Measurements from ENCODE around the gene CRYBA1.
A peak's percentile ranks its signal among the peaks of the same experiment; 100 is the strongest.
"Not testable (repeated sequence)": the region's sequence is repeated elsewhere in the genome, so short reads cannot be mapped to it uniquely, and the experiment has no call there.

CRYBA1 gene, protein sequence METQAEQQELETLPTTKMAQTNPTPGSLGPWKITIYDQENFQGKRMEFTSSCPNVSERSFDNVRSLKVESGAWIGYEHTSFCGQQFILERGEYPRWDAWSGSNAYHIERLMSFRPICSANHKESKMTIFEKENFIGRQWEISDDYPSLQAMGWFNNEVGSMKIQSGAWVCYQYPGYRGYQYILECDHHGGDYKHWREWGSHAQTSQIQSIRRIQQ

DNA sequence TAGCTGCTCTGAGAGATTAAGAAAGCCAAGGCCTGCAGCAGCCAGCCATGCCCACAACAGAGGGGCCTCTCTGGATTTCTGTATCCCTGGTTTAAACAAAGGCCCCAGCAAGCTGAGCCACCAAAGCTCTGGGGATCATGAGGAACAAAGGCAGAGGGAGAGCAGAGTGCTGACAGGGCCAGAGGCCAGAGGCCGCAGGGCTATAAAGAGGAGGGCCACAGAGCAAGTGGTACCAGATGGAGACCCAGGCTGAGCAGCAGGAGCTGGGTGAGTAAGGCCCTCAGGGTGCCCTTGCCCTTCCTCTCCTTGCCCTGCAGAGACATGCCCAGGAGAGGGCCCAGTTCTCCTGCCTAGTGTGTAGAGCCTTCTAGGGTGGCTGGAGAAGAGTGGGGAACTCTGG, at the start of gene CRYBA1:
TSS of gene CRYBA1 (plus strand) at position 232 of the 400 bp plus-strand sequence. CDS start at position 237, 5 bp downstream.
- peak; percentile 23 for DNase-seq

DNA sequence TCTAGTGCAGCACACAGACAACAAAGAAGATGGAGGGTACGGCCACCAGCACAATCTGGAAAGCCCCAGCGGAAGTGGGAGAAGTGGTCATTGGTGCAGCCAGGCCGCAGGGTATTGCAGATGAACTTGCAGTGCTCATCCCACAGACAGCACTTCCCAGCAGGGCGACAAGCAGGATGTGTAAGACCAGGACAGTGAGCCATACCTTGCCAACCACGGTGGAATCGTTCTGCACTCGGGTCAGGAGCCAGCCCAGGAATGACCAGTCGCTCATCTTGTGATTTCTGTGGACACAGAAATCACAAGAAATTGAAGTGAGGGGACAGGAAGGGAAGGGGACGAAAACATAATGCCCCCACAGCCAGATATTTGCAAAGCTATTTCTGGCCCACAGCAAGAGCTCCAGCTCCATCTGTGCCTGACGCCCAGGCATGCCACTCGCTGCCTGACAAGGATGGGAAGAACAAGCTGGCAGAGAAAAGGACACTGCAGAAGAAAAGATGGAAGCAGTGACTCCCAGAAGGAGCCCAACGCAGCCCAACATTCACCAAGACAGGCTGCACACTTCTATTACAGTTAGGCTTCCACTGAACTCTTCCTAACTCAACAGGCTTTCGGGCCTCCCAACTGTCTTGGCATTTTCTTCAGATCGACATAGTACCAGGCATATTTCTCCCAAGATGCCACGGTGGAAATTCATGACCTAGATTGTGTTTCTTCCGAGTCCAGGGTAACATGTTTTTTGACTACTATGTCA, 49.0 kb upstream of the CRYBA1 start:
- DNase-seq, result no peak

DNA sequence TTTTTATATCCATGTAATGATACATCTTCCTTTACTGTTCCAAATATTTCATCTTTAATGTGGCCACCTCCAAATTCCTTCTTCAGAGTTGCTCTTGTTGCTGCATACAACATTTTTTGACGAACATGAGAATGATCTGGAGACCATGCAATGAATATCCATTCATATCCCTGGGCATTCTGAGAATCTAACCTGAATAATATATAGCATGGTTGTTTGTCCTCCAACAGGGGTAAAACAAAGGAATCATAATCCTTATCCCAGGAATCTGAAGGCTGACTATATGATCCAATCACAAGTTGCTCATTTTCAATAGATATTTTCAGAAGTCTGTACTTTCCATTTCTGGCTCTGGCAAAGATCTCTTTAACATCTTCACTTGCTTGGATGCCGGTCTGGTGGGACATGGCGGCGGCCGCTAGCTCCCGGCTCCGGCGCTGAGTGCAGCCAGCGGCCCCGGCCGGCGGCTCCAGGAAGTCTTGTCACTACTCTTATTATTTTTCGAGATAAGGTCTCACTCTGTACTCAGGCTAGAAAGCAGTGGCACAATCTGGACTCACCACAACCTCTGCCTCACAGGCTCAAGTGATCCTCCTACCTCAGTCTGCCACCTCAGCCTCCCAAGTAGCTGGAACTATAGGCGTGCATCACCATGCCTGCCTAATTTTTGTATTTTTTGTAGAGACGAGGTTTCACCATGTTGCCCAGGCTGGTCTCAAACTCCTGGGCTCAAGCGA, 42.4 kb upstream of the CRYBA1 start:
- DNase-seq, result not testable (repeated sequence)

GRCh38 chr17:29205047-29205446, 41.6 kb upstream of the CRYBA1 start:
- DNase-seq, result no peak

DNA sequence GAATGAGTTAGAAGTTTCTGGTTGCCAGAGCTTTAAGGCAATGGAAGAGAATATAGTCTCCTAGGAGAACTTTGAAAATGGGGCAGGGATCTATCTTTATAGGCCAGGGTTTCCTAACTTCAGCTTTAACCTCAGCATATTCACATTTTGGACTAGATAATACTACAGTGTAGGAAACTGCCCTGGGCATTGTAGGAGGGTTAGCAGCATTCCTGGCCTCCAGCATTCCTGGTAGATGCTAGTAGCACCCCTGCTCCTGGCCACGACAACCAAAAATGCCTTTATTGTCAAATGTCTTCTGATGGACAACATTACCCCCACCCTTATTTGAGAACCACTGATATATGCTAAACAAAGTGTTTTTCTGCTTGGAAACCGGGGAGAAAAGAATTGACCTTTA, 38.7 kb upstream of the CRYBA1 start:
- DNase-seq, result no peak

- DNase-seq, result no peak
Observed at GRCh38 chr17:29209073-29209472, 37.6 kb upstream of the CRYBA1 start.

DNA sequence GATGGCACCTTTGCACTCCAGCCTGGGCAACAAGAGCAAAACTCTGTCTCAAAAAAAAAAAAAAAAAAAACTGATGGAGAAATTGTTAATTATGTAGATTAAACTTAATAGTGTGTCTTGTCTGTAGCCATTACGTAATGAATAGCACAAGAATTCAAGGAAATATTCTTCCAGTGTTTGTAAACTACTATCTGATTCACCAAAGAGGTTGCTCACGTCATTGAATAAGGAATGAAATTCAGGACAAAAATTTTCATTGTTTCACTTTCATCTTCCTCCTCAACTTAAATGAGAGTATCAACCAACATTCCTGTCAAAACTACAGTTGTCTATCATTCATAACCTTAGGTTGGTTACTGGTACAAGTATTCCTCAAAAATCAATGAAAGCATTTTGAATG, 35.8 kb upstream of the CRYBA1 start:
- peak; percentile 57 for DNase-seq

DNA sequence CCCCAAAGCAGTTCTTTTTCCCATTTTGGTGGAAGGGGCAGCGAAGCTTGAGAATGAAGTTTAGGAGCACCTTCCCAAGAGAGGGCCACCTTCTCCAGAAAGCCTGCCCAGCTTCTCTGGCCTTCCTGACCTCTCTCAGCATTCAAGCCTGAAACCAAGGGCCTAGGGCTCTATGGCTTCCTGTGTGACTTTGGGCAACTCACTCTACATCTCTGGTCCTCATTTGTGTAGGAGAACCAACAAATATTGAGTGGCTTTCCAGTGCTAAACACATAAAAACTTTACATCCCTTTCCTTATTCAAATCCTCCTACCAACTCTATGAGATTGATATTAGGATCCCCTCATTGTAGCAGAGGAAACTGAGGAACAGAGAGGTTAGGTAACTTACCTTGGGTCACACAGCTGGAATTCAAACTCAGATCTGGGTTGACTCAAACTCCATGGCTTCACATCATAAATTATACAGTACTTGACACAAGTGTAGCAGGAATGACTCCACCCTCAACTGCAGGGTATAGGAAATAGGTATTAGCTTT, 34.5 kb upstream of the CRYBA1 start:
- DNase-seq, result no peak

- peak; percentile 22 for DNase-seq
Observed at GRCh38 chr17:29212681-29213121, 34.0 kb upstream of the CRYBA1 start.

DNA sequence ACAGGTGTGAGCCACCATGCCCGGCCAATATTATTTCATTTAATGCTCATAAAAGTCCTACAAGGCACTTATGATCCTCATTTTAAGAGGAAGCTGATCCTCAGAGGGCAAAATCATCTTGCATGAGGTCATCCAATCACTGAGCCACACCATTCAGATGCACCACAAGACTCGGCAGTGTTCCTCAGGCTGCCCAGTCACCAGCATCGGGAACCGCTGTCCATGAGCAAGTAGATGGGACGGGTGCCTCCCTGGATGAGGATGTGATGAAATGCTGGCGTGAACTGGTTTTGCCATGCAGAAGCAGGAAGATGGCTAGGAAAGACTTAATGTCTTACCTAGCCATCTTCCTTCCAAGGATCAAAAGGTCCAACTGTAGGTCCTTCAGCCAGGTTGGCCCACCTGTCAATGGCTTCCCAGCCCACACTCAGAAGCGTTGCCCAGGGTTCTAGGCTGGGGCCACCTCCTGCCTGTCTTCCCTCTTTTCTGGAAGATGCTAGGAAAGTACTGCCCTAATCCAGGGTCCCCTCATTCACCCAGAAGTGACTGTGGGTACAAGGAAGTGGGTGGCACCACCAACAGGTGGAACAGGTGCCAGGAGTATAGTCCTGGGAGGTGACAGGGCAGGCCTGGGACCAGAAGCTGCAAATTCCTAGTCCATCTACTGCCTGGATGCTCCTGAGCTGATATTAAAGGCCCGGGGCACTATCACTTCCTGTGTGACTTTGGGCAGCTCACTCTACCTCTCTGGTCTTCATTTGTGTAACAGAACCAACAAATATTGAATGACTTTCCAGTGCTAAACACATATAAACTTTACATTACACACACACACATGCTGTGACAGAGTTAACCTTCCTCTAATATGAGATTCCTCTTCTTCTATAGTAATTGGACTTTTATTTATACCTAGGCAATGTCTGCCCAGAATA, 32.2 kb upstream of the CRYBA1 start:
- DNase-seq, result no peak

DNA sequence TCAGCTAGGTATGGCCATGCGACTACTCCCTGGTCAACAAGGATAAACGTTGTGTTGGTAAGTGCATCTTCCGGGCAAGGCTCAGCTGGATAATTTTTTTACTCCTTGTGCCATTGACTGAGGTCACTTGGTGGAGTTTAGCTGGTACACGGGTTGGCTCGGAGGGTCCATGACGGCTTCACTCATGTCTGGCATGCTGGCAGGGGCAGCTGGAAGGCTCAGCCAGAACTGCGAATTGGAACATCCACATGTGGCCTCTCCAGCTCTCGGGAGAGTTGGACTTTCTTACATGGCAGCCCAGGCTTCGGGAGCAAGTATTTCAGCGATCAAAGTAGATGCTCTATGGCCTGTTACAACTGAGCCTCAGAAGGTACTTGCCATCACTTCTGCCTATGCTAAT, 31.5 kb upstream of the CRYBA1 start:
- DNase-seq, result no peak

DNA sequence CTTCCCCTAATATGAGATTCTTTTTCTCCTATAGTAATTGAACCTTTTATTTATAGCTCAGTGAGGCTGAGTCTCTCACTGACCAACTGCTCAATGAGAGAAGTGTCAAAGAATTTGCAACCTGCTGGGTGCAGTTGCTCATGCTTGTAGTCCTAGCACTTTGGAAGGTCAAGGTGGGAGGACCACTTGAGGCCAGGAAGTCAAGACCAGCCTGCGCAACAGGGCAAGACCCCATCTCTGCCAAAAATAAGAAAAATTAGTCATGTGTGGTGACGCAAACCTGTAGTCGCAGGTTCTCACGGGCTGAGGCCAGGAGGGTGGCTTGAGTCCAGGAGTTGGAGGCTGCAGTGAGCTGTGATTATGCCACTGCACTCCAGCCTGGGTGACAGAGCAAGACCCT, 30.9 kb upstream of the CRYBA1 start:
- peak; percentile 39 for DNase-seq

- DNase-seq, result no peak
Observed at GRCh38 chr17:29216181-29216580, 30.5 kb upstream of the CRYBA1 start.

GRCh38 chr17:29216856-29217255, 29.8 kb upstream of the CRYBA1 start:
- DNase-seq, result no peak

DNA sequence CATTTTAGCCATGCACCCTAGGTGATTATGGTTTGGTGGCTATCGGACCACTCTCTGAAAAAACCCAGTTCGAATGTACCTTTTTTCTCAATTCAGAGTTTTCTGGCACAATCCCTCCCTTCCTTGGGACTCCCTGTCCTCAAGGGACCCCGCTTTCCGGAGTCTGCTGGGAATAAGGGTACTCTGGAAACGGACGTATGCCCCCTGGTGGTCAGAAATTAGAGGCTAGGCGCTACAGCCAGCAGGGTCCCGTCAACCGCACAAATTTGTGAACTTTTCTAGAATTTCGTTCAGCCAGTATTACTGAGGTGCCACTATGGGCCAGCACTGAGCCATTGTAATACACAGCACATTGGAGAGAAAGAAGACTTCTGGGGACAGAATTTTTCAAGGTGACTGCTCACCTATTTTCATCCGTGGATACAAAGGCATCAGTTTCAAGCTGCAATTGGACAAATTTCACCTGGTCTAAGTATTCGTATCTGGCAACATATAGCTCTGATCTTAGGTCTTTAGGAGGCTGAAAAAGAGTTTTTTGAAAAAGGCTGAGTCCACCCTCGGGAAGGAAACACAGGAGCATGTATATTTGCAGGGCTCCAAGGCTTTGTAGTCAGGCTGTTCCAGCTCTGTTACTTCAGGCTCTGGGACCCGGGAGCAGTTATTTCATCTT, 27.1 kb upstream of the CRYBA1 start:
- peak; percentile 85 for DNase-seq

GRCh38 chr17:29221338-29221737, 25.3 kb upstream of the CRYBA1 start:
- not testable (repeated sequence) for DNase-seq

DNA sequence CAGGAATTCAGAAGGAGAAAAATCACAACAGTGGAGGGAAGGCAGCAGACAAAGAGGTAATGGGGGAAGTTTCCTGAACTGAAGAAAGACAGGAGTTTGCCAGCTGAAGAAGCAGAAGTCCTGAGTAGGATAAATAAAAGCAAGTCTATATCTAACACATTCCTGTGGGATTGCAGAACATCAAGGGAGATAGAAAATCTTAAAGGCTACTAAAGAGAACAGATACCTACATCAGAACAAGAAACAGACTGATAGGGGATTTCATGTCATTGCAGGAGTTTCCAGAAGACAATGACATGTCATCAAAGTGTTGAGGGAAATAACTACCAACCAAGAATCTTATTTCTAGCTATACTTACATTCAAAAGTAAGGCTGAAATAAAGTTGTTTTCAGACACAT, 21.3 kb upstream of the CRYBA1 start:
- no peak for DNase-seq

DNA sequence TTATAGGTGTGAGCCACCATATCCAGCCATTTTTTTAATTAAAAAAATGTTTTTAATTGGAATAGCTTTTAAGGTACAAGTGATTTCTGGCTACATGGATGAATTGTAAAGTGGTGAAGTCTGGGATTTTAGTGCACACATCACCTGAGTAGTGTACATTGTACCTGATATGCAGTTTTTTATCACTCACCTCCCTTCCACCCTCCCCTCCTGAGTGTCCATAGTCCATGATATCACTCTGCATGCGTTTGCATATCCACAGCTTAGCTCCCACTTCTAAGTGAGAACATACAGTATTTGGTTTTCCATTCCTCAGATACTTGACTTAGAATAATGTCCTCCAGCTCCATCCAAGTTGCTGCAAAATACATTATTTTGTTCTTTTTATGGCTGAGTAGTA, 13.4 kb upstream of the CRYBA1 start:
- DNase-seq, result no peak

DNA sequence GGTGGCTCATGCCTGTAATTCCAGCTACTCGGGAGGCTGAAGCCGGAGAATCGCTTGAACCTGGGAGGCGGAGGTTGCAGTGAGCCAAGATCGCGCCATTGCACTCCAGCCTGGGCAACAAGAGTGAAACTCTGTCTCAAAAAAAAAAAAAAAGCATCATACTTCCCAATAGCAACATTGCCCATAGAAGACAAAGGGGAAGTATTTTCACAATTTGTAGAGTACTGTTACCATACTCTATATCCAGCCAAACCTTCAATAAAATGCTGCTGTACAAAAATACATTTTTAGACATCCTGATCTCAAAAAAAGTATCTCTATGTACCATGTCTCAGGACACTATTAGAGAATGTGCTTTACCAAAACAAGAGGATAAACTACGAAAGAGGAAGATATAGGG, 11.7 kb upstream of the CRYBA1 start:
- not testable (repeated sequence) for DNase-seq

- no peak for DNase-seq
Observed at GRCh38 chr17:29235904-29236303, 10.8 kb upstream of the CRYBA1 start.

- DNase-seq, result peak; percentile 74
Observed at GRCh38 chr17:29237476-29238132, 9.1 kb upstream of the CRYBA1 start.

Measured in EL (cell line).